8988T (cell line): ENCODE measurements around the gene PLS1.
A peak's percentile ranks its signal among the peaks of the same experiment; 100 is the strongest.
"Not testable (repeated sequence)": the region's sequence is repeated elsewhere in the genome, so short reads cannot be mapped to it uniquely, and the experiment has no call there.

Source experiments
- DNase-seq: peaks from one replicate; pipeline ENCODE4 v3.0.0; 2011

PLS1 gene

GRCh38 chr3:142595951-142596725 is at the start of gene PLS1:
Gene PLS1 (plus strand): TSS chr3:142596393. CDS start chr3:142664238, 67,845 bp downstream.
- peak; percentile 78 for DNase-seq

GRCh38 chr3:142549986-142550385 is 46.2 kb upstream of the PLS1 start:
- DNase-seq = no peak

GRCh38 chr3:142552579-142552978 is 43.6 kb upstream of the PLS1 start:
- DNase-seq = not testable (repeated sequence)

- DNase-seq = no peak
Measured at GRCh38 chr3:142553741-142554140, 42.5 kb upstream of the PLS1 start.

GRCh38 chr3:142560118-142560517 is 36.1 kb upstream of the PLS1 start:
- DNase-seq = no peak

- no peak for DNase-seq
Measured at GRCh38 chr3:142563496-142563997, 32.6 kb upstream of the PLS1 start.

GRCh38 chr3:142566096-142566495 is 30.1 kb upstream of the PLS1 start:
- no peak for DNase-seq

- no peak for DNase-seq
Measured at GRCh38 chr3:142568393-142569017, 27.7 kb upstream of the PLS1 start.

GRCh38 chr3:142569422-142569821 is 26.8 kb upstream of the PLS1 start:
- DNase-seq = not testable (repeated sequence)

GRCh38 chr3:142574223-142574622 is 22.0 kb upstream of the PLS1 start:
- not testable (repeated sequence) for DNase-seq

GRCh38 chr3:142574665-142575064 is 21.5 kb upstream of the PLS1 start:
- no peak for DNase-seq

- no peak for DNase-seq
Measured at GRCh38 chr3:142576792-142577191, 19.4 kb upstream of the PLS1 start.

- DNase-seq = no peak
Measured at GRCh38 chr3:142577696-142578328, 18.4 kb upstream of the PLS1 start.

- peak; percentile 64 for DNase-seq
Measured at GRCh38 chr3:142578329-142579223, 17.6 kb upstream of the PLS1 start, which contains the start of gene ATR. Gene ATR (minus strand): TSS chr3:142578733. CDS start chr3:142578704, 29 bp downstream.

GRCh38 chr3:142580061-142580423 is 16.2 kb upstream of the PLS1 start:
- DNase-seq = no peak

- DNase-seq = not testable (repeated sequence)
Measured at GRCh38 chr3:142581070-142581469, 15.1 kb upstream of the PLS1 start.

GRCh38 chr3:142586803-142587406 is 9.3 kb upstream of the PLS1 start:
- DNase-seq = peak; percentile 44

GRCh38 chr3:142588703-142589102 is 7.5 kb upstream of the PLS1 start:
- no peak for DNase-seq

GRCh38 chr3:142592268-142592667 is 3.9 kb upstream of the PLS1 start:
- not testable (repeated sequence) for DNase-seq

- DNase-seq = no peak
Measured at GRCh38 chr3:142595141-142595540, 1.1 kb upstream of the PLS1 start.

- no peak for DNase-seq
Measured at GRCh38 chr3:142595581-142595950, 627 bp upstream of the PLS1 start.

- no peak for DNase-seq
Measured at GRCh38 chr3:142596726-142597088, 514 bp downstream of the PLS1 start.
